GM04504 (cell line): ENCODE results near the gene MCC.

Experiments used
- DNase-seq: peaks from one replicate; pipeline ENCODE4 v3.0.0-alpha.2; 2012; ENCODE audit warnings: low read depth

MCC gene

DNA sequence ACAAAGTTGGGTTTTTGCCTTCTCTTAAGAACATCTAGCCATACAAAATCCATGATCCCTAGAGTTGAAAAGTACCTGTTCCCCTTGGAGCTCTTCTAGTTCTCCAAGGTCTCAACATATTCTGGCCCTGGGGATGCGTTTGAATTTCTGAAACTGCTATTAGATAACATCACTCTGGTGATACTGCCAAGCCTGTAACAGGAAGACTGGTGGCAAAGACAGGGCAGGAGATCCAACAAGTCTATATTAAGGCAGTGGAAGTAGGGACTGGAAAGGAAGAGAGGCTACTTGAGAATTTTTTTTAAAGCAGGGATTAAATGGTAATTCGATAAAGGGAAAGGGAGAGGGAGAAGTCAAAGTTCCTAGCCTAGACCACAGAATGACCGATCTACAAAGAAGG is 264.9 kb downstream of the MCC start:
- no peak for DNase-seq

DNA sequence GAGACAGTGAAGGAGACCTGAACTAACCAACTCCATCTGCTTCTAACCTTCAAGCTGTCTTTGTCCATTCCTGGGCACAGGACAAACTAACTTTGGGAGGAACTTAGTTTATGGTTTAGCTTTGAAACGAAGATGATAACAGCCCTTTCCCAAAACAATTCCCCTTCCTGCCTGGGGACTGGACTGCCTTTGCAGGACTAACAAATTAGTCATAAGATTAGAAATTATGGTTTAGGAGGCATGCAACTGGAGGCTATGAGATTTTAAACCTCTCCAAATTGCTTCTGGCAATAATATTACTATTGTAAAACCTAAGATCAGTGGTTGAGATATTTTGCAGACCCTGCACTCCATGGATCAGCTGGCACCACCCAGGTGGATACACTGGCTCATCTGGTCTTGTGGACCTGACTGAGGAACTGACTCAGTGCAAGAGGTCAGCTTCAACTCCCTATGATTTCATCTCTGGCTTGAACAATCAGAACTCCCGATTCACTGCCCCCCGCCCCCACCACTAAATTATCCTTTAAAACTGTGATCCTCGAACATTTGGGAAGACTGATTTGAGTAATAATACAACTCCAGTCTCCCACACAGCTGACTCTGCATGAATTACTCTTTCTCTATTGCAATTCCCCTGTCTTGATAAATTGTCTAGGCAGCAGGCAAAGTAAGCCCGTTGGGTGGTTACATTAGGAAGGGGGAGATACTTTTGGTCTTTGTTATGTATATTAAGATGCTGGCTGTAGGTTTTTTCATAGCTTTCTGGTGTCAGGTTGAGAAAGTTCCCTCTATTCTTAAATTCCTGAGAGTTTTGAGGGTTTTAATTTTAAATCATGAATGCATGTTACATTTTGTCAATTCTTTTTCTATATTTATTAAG is 266.7 kb downstream of the MCC start:
- DNase-seq = no peak

DNA sequence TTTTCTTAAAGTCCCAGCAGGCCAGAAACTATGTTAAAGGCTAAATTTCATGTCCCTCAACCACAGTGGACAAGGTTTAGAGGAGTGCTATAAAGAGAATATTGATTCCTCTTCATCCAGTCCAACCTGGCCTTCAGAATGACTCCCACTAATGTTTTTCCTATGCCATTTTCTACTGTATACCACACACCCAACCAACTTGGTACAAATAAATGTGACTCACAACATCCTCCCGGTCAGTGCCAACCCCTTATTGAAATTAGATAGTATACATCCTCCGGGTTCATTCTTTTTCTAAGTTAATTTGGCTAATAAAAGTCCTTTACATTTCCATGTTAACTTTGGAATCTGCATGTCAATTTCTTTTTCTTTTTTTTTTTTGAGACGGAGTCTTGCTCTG is 268.6 kb downstream of the MCC start:
- no peak for DNase-seq

DNA sequence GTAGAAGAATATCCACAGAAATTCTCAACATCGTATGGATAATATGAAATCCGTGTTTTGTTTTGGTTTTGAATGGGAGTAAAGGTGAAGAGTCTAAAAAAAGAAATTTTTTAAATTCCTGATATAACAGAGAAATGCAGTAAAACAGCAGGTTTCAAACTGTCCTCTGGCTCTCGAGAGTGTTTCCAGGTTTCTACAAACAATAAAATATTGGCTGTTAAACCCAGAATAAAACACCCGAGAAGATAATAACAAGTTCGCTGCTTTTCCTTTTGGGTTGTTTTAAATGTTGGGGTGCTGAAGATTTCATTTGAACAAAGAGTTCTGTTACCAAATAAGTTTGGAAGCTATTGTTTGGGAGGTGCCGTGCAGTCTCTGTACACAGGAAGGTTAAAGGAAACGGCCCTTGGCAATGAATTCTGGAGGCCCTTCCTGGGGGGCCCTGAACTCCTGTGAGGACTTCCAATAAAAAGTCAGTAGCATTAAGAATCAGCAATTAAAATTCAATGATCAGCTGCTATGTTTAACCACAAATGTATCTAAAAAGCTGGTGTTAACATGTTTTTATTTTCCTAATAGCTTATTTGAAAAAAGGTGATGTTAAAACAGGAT is 269.2 kb downstream of the MCC start:
- no peak for DNase-seq

DNA sequence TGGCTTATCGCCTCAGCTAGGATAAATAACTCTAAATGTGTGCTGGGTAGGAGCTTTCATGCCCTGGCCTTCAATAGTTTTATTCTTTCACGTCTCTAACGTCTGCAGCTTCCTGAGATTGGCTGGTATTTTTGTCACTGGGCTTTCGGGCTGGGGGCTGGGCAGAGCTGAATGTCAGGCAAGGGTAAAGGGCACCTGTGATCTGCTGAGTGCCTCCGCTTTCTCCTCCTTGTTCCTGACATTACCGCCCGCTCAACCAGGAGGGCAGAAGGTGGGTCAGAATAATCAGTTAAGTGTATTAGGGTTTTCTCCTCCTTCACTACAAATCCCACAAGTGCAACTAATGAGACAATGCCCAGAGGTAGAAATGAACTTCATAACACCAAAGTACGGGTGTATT is 270.1 kb downstream of the MCC start:
- DNase-seq = no peak

DNA sequence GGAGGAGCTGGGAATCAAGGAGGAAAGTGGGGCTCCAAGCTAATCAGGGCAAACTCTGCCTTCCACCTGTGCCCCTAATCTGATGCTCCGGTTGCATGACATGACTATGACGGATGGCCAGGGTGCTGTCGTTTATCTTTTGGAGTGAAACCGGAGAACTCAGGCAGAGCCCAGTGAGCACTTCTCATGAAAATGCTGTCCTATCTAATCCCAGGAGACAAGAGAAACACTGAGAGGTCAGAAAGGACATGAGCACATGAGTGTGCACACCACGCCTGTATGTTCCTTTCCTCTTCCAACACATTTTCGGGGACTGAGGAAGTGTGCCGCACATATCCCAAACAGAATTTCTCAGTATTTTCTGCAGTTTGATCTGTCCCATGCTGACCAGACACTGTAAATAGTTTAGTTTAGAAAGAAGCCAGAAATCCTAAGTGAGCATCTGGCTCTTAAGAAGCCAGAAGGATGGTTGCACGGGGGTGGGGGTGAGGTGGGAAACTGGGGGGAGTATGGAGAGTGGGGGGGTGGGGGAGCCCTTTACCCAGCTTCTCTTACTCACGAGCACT is 270.6 kb downstream of the MCC start:
- no peak for DNase-seq

DNA sequence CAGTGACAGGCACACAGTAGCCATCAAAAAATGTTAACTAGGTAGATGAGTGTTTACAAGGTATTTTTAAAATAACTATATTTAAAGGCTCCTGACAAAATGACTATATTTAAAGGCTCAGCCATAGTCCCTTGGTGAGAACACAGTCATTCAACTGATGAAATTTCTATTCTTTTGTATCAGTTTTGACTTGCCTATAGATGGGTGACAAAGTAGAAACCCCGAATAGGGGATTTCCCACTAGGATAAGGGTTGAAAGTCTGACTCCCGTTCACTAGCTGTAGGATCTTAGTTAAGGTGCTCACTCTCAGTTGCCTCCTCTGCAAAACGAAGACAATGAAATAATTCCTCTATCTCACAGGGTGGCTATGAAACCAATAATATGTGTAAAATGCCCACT is 271.7 kb downstream of the MCC start:
- no peak for DNase-seq

DNA sequence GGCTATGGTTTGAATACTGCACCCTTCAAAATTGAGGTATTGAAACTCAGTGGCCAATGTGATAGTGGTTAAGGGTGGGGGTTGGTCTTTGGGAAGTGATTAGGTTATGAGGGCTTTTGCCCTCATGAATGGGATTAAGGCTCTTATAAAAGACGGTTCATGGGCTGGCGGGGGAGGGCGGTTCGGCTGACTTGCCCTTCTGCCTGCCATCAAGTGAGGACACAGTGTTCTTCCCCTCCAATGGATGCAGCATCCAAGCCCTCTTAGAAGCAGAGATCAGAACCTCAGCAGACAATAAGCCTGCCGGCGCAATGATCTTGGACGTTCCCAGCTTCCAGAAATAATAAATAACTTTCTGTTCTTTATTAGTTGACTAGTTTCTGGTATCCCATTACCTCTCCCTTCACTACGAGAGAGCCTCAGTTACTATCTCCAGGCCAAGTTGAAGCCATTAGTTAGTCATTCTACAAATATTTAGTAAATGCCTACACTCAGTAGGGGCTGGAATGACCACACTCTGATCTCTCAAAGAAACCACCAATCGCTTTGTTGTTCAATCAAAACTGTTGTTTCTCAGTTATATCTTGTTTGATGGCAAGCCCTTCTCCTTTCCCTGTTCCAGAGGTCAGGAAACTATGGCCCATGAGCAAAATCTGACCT is 272.7 kb downstream of the MCC start:
- DNase-seq = no peak

DNA sequence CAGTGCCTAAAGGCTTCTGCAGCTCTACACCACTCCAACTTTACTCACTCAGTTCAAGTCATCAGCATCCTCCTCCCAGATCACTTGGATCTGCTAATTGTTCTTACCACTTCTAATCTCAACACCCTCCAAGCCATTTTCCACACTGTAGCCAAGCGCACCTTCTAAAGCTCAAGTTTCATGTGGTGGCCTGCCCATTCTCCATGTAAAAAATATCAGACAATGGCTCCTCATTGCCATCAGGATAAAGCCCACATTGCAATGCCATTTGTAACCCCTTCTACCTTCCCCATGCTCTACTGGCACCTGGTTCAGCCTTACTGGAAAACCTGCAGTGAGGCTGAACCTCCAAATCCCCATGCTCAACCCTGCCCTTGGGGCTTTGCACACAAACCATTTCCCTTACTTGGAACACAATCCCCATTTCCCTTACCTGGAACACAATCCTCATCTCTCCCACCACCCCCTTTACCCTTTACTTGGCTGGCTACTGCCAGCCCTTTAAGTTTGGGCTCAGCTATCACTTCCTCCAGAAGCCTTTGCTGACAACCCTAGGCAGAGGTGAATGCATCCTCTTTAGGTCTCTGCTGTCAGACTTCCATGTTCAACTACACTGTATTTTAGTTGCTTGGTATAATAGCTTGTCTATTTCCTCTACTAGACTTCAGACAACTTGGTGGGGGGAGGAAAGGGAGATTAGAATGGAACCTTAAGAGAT is 273.5 kb downstream of the MCC start:
- no peak for DNase-seq

DNA sequence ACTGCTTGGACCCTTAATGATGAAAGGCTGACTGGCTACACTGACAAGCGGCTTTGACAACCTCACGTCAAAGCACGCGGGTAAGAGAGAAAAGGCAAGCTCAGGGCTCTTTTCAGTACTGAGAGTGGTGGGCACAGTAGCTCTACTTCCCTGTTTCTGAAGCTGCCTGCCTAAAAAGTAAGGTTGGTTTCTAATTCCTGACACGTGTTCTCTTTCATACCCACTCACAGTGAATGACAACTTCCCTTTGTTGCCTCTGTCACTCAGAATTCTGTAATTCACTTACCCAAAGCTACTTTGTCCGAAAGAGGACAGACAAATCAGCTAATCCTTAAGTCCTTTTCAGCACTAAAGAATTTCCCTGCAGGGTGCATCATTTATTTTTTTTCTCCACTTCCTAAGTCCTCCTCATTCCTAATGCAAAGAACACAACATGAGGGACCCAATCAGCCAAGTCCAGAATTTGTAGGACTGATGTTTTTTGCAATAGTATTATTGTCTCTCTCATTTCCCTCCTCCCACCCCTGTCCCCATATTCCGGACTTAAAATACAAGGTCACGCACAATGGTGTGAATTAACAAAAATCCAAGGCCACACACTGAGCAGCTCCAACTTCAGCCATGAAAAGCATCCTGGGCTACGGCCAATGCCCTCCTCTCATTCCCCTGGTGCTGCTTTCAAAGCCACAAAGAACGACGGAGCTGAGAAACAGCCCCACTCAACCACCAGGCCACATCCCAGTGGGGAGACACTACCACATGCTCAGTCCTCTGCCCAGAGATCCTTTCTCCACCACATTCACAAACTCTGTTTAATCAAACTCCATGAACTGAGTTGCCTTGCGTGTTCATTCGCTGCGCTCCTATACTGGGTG is 274.5 kb downstream of the MCC start:
- no peak for DNase-seq

DNA sequence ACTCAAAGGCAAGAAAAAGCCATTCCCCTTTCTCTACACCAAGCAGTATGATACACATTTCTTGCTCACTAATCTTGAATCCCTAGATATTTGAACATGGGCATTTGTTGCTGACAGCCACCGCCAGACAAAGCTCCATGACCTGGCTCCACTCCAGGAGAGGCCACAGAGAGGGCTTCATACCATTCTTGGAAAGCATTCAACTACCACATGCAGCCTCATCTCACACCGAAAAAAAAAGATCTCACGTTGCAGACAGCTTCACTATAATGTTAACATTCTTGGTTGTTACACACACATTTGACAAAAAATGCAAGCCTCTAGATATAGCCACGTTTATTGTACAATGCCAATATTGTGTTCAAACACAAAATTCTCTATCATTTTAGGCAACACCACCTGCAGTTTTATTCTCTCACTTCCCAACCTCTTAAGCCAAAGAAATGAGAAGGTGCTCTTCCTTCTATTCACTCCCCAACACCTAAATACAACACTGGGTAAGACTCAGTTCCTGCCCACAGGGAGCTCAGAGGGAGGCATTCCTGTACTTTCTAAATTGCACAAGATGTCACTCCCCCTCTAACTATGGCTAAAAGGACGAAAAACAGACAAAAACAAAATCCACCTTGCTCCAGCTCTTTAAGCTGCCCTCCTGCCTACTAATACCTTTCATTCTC is 275.9 kb downstream of the MCC start:
- DNase-seq = no peak

DNA sequence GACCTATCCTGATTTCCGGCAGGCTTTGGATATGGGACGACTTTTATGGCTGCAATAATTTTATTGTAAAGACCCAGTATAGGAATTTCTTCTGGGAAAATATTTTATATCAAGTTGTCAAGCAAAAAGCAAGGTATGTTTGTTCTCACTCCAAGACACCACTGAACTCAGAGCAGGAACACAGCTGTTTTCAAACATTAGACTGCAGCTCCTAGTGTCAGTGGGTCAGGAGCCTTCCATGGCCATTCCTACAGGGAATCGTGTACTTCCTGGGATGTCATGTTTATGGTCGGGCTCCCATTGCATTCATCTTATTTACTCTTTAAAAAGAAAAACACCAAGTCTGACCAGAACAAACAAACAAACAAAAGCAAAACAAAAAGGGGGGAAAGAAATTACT is 278.8 kb downstream of the MCC start:
- DNase-seq = no peak

DNA sequence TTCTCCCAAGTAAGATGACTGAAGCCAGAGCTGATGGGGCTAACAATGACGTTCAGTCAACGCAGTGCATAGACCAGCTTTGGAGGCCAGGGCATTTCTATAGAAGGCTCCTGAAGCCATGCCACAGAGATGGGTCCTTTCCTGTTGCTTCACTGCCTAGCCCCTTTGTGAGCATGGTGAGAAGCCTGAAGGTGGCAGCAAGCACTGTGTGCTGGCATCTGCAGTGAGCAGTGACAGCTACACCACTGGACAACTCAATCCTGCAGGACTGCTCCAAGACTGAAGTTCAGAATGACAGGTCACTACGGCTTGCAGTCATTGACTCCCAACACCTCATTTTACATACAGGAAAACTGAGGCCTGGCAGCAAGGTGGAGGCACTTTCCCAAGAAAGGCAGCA is 282.4 kb downstream of the MCC start:
- DNase-seq = no peak

DNA sequence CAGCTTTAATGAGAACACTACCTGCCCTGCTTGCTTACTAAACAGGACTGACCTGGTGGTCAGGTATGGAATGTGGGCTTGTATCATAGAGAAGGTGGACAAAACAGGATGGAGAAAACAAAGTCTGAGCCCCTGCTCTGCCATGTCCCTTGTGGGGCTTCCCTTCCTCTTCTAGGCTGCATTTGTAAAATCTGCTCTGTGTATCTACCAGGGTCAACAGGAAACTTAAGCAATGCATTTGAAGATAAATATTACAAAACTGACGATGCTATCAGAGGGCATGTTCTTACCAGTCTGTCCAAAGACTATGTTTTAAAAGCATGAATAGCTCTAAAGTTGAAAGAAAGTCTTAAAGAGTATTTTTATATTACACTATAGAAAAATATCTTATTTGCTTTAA is 282.9 kb downstream of the MCC start:
- no peak for DNase-seq

DNA sequence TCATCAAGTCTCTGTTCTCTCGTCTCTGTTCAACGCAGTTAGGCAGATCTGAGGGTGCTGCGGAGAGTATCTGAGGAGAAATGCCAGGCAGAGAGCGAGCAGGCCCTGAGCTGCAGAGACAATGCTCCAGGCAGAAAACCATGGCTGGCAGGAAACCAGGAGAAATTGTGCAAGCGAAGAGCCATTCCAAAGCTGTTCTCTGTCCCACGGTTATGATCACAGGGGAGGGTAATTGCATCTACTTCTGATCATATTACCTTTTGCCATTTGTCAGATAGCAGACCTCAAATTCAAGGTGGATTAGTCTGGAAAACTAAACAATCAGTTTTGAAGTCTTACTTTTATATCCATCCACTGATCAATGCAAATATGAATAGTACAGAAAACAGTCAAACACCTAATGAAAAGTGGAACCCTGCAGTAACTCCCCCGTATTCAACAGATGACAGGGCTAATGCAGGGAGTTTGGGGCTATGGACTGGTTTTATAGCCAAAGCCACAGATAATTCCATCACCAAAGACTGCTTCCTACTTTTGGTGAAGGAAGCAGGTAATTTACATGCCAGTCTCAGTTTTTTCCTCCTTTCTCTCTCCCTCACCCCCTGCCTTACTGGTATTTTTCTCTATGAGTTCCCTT is 283.6 kb downstream of the MCC start:
- peak; percentile 54 for DNase-seq

DNA sequence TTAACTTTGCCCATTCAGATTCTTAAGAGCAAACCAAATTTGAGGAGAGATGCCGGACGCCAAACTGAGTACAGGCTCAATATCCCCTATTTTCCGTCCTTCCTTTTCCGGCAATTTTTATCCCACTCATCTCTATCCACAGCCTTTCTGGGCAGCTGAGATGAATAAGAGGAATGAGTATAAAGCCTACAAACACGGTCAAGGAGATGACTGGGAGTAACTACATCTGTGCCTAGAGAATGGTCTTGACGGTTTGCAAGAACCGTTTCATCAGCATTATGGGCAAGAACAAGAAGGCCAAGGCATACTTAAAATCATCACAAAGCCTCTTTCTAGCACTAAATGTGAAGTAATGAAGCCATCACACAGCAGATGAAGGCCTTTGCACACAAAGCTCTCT is 284.3 kb downstream of the MCC start:
- DNase-seq = no peak

DNA sequence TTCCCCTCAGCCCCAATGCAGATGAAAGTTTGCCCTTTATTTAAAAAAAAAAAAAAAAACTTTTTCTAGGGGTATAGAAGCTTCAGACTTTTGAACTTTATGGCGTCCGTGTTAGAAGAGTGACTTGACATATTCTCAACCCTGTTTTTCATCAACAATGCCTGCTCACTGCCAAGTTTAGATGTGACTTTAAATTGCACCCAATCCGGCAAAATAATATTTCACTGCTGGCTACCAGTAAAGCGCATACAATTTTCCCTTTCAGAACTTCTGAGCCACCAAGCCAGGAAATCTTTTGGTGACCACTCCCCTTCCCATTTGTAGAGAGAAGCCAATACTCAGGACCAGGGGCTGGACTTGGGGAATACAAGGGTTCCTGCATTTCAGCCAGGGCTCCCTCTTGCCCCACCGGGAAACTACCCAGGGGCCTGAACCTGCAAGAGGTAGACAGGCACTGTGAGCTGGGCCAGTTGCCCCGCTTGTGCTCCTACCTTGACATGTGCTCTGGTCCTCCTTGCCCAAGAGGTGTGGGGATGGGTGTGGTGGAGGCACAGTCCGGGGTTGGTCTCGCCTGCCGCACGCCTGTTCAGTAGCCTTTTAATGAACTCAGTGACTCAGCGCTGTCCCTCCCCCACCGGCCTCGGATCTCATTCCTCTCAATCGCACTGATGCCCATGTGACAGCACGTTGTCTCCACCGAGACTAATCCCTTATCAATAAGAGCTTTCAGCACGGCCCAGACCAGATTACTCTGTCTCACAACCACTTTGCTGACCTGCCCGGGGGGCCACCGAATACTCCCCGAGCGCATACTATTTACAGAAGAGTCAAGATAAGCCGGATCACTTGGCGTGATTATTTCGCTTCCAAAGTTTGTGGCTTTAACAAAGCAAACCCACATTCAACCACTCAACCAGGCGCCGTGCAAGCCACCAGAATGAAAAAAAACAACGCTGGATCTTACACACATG is 285.2 kb downstream of the MCC start:
- DNase-seq = no peak

DNA sequence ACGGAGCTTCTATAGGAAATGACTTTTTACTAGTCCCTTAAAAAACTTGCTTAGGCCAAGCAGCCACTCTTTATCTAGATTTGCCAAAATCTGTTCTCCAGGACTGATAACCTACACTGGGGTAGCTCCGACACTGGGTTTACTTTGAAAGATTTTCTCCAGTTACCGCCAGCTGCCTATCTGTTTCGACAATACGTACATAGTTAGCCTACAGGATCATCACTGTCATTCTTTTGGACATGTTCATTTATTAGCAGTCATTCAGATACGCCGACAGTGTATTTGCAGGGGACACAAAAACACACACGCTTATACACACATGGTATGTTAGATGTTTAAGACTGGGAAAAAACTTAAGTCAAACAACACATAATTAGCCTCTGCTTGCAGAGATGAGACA is 286.0 kb downstream of the MCC start:
- no peak for DNase-seq

DNA sequence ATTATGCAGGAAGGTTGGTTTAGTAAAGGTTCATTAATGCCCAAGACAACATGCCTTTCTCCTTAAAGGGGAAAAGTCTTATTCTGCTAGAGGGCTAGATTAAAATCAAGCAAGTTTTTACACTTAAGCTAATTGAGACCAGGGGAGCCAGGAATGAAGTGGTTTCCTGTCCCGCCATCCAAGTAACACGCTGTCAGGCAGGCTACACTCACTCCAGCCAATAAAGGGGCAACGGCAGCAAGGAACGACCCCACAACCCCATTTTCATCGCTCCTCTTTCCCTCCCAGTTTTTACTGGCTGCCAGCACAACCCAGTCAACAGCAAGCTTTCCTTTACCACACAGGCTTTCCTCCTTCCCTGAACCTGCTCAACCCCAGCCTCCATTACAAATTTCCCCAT is 286.5 kb downstream of the MCC start:
- DNase-seq = no peak
